HEK293T (cell line): ENCODE data around the gene FAS.

Source experiments
- CTCF ChIA-PET: fragments of 350-600 bp; formaldehyde crosslinking; extraction: SDS; loops from one replicate; lab custom pipeline; 2021; ENCODE audit warnings: antibody characterized with exemption, inconsistent platforms; lab: Yijun Ruan, JAX
- POLR2A ChIA-PET: fragments of 350-600 bp; formaldehyde crosslinking; extraction: SDS; loops from one replicate; lab custom pipeline; 2020; ENCODE audit warnings: antibody characterized with exemption, inconsistent platforms; lab: Yijun Ruan, JAX
- DNase-seq: peaks from one replicate; pipeline ENCODE4 v3.0.0; 2012; ENCODE audit warnings: mixed read lengths; ENCODE audit errors: extremely low spot score
- ARNT ChIP-seq: fragments of 450-650 bp; IDR thresholded peaks from 2 replicates; pipeline ENCODE4 v1.6.1; 2017; ENCODE audit warnings: mild to moderate bottlenecking
- BHLHE40 ChIP-seq: fragments of 450-650 bp; IDR thresholded peaks from 2 replicates; pipeline ENCODE4 v1.6.1; 2016; ENCODE audit warnings: mild to moderate bottlenecking, moderate library complexity, borderline replicate concordance
- CTBP1 ChIP-seq: fragments of 450-650 bp; IDR thresholded peaks from 2 replicates; pipeline ENCODE4 v1.6.1; 2016; ENCODE audit warnings: borderline replicate concordance
- ELF4 ChIP-seq: fragments of 450-650 bp; IDR thresholded peaks from 2 replicates; pipeline ENCODE4 v1.6.1; 2017; ENCODE audit warnings: antibody characterized with exemption
- FOXA1 ChIP-seq: fragments of 450-650 bp; IDR thresholded peaks from 2 replicates; pipeline ENCODE4 v1.6.1; 2016; ENCODE audit warnings: mild to moderate bottlenecking
- FOXK2 ChIP-seq: fragments of 450-650 bp; IDR thresholded peaks from 2 replicates; pipeline ENCODE4 v1.6.1; 2016; ENCODE audit warnings: mild to moderate bottlenecking
- FOXM1 ChIP-seq: fragments of 450-650 bp; IDR thresholded peaks from 2 replicates; pipeline ENCODE4 v1.6.1; 2017; ENCODE audit warnings: mild to moderate bottlenecking, borderline replicate concordance
- HDGF ChIP-seq: fragments of 450-650 bp; IDR thresholded peaks from 2 replicates; pipeline ENCODE4 v1.6.1; 2017; ENCODE audit warnings: antibody characterized with exemption, borderline replicate concordance
- L3MBTL2 ChIP-seq: fragments of 450-650 bp; conservative IDR thresholded peaks from 2 replicates; pipeline ENCODE4 v1.6.1; 2016; ENCODE audit warnings: mild to moderate bottlenecking
- LEF1 ChIP-seq: fragments of 450-650 bp; IDR thresholded peaks from 2 replicates; pipeline ENCODE4 v1.6.1; 2017; ENCODE audit warnings: mild to moderate bottlenecking, borderline replicate concordance
- NFRKB ChIP-seq: fragments of 450-650 bp; IDR thresholded peaks from 2 replicates; pipeline ENCODE4 v1.6.1; 2016; ENCODE audit warnings: mild to moderate bottlenecking, moderate library complexity
- PKNOX1 ChIP-seq: fragments of 450-650 bp; IDR thresholded peaks from 2 replicates; pipeline ENCODE4 v1.6.1; 2016
- SP1 ChIP-seq: fragments of 450-650 bp; IDR thresholded peaks from 2 replicates; pipeline ENCODE4 v1.6.1; 2017
- SUZ12 ChIP-seq: fragments of 450-650 bp; IDR thresholded peaks from 2 replicates; pipeline ENCODE4 v1.6.1; 2016; ENCODE audit warnings: mild to moderate bottlenecking
- TARDBP ChIP-seq: fragments of 450-650 bp; IDR thresholded peaks from 2 replicates; pipeline ENCODE4 v1.6.1; 2016
- ZNF384 ChIP-seq: fragments of 450-650 bp; IDR thresholded peaks from 2 replicates; pipeline ENCODE4 v1.6.1; 2016

Gene FAS

GRCh38 chr10:88964360-88964759 is 26.2 kb upstream of the FAS start:
- TF ChIP-seq BHLHE40, result no peak
- no peak for TF ChIP-seq ZNF384
- no peak for TF ChIP-seq NFRKB
- TF ChIP-seq CTBP1, result no peak
- no peak for DNase-seq
- ChIA-PET POLR2A (no interaction called here), CTCF (interaction anchor here (0.5 to 1.2 kb wide), 2 partner anchors 9 to 23 kb away, joined by 3 to 5 read pairs; no protein-coding TSS in a partner anchor)

GRCh38 chr10:88964869-88965415 is 25.7 kb upstream of the FAS start:
- ChIA-PET POLR2A (no interaction called here), CTCF (interaction anchor here (0.5 to 1.2 kb wide), 3 partner anchors 10 to 30 kb away, joined by 3 to 5 read pairs (median 4); no protein-coding TSS in a partner anchor)
- no peak for TF ChIP-seq SUZ12
- DNase-seq, result no peak

- TF ChIP-seq L3MBTL2 (no peak), ARNT (no peak), NFRKB (no peak), FOXA1 (no peak), LEF1 (no peak), PKNOX1 (no peak), HDGF (no peak), FOXK2 (no peak), TARDBP (no peak), SP1 (no peak), ZNF384 (no peak), BHLHE40 (no peak), ELF4 (no peak), CTBP1 (no peak), FOXM1 (no peak)
- ChIA-PET CTCF (no interaction called here), POLR2A (no interaction called here)
- no peak for DNase-seq
Observed at GRCh38 chr10:88966797-88967196, 23.8 kb upstream of the FAS start.

- ChIA-PET CTCF (interaction anchor here (1.6 kb wide), 1 partner anchor 19 kb away, joined by 4 read pairs; no protein-coding TSS in a partner anchor), POLR2A (interaction anchor here (0.8 kb wide), 1 partner anchor 22 kb away, joined by 3 read pairs; the partner anchor contains the start of gene FAS)
- TF ChIP-seq L3MBTL2 (no peak), FOXA1 (no peak), FOXM1 (no peak), TARDBP (no peak), HDGF (no peak), FOXK2 (no peak), NFRKB (no peak), BHLHE40 (no peak), ELF4 (no peak), SUZ12 (no peak), CTBP1 (no peak), PKNOX1 (no peak)
- DNase-seq, result no peak
Observed at GRCh38 chr10:88968391-88968790, 22.2 kb upstream of the FAS start.

- ChIA-PET CTCF (no interaction called here), POLR2A (no interaction called here)
- DNase-seq, result no peak
- TF ChIP-seq SP1 (no peak), SUZ12 (no peak), L3MBTL2 (no peak), FOXM1 (no peak), NFRKB (no peak), FOXA1 (no peak), HDGF (no peak), TARDBP (no peak), ARNT (no peak), ELF4 (no peak), FOXK2 (no peak), ZNF384 (no peak), LEF1 (no peak), PKNOX1 (no peak), BHLHE40 (no peak), CTBP1 (no peak)
Observed at GRCh38 chr10:88971221-88972061, 19.2 kb upstream of the FAS start.

GRCh38 chr10:88974012-88974411 is 16.6 kb upstream of the FAS start:
- CTCF ChIA-PET, result no interaction called here
- POLR2A ChIA-PET, result interaction anchor here (0.6 kb wide), 1 partner anchor 14 kb away, joined by 3 read pairs; no protein-coding TSS in a partner anchor
- TF ChIP-seq FOXM1 (no peak), FOXK2 (no peak), PKNOX1 (no peak), BHLHE40 (no peak), FOXA1 (no peak), ARNT (no peak)
- DNase-seq, result no peak
